ENCODE results near the gene GPX2.
A peak's percentile ranks its signal among the peaks of the same experiment; 100 is the strongest.

The GPX2 gene

GRCh38 chr14:64912261-64912660 lies 30.3 kb downstream of the GPX2 start:
- DNase-seq, result no peak

DNA sequence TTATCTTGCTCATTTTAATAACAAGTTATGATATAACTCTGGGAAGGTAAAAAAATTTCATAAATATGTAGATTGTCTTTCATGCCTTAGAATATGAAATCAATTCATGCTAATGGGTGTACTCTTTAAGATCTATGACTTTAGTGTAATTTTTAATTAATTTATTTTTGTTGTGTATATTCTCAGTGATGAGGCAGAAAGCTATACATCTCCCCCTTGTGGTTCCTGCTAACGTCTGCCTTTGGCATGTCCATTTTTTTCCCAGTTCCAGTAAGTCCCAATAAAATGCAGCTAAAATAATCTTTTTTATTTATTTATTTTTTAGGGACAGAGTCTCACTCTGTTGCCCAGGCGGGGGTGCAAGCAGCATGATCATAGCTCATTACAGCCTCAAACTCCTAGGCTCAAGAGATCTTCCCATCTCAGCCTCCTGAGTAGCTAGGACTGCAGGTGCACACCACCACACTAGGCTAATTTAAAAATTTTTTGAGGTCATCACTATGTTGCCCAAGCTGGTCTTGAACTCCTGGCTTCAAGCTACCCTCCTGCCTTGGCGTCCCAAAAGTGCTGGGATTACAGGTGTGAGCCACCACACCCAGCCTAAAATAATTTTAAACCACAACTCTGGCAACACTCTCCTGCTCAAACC lies 31.6 kb downstream of the GPX2 start:
- DNase-seq, result peak; percentile 39 to 53

DNA sequence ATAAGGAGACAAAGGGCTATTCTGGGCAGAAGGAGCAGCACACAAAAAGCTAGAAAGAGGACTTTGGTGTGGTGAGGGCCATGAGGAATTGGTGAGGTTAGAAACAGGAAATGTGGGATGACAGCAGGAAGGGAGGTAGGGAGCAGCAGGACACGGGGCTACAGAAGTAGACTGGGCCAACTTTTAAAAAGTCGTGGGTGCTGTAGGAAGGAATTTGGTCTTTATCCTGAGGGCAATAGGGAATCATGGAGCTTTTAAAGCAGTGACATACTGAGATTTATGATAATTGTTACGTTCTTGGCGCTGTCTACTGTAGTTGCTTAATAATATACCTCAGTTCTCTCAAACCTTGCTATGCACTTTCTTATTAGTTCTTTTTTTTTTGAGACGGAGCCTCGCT lies 36.5 kb downstream of the GPX2 start:
- no peak for DNase-seq

GRCh38 chr14:64899958-64900357 lies 42.6 kb downstream of the GPX2 start:
- no peak for DNase-seq

DNA sequence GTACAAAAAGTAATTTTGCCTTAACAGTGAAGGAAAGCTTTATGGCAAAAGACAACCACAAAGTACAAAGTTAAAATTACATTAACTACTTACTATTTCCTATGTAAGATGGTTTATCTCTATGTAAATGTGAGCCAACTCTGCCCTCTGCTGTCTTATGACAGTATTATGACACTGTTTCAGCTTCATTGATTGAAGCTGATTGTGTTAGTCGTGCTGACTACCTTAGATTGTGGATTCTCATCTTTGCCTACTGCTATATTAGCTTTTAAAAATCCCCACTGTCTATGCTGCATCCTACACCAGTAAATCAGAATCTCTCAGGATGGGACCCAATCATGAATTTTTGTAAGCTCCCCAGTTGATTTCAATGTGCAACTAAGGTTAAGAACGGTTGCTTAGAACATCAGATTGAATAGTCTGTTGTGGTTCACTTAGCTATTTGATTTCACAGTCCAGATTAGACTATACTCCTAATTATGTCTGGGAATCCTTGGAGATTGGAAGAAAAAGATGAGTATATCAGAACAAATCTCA lies 50.6 kb downstream of the GPX2 start:
- peak; percentile 51 to 68 for DNase-seq

DNA sequence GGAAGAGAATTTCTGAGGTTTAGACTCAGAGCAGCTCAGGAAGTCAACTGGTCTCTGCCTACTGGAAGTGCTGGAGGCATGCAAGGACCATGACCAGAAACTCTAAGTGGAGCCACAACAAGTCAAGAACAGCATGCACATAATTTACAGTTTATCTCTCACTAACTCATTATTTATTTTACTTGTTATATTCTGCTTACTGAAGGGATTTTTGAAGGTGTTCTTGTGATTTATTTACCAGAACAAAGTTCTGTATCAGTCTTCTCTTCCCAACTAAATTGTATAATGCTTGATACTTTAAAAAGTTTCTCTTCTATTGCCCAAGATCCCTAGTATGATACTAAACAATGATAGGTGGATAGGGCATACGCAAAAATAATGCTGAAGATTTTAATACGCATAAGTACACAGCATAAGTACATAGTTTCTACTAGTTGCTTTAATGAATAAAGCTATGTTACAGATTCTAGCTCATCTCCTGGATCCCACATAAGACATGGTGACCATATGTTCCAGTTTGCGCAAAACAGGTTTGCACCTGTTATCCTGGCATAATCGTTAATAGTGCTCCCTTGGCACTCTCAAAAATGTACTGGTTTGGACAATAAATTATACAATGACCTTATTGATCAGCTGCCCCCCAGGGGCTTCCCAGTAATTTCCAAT lies 51.2 kb downstream of the GPX2 start:
- peak in 1 of 2 experiments; percentile 16 for DNase-seq

GRCh38 chr14:64889352-64889751 lies 53.2 kb downstream of the GPX2 start:
- DNase-seq, result no peak
